ENCODE measurements around the gene PDHX.

GRCh38 chr11:34869425-34869824 lies 47.0 kb upstream of the PDHX start:
- no peak for TF ChIP-seq POLR2A (IDR thresholded peaks at IDR 0.05)
- TF ChIP-seq, protein P1, sequence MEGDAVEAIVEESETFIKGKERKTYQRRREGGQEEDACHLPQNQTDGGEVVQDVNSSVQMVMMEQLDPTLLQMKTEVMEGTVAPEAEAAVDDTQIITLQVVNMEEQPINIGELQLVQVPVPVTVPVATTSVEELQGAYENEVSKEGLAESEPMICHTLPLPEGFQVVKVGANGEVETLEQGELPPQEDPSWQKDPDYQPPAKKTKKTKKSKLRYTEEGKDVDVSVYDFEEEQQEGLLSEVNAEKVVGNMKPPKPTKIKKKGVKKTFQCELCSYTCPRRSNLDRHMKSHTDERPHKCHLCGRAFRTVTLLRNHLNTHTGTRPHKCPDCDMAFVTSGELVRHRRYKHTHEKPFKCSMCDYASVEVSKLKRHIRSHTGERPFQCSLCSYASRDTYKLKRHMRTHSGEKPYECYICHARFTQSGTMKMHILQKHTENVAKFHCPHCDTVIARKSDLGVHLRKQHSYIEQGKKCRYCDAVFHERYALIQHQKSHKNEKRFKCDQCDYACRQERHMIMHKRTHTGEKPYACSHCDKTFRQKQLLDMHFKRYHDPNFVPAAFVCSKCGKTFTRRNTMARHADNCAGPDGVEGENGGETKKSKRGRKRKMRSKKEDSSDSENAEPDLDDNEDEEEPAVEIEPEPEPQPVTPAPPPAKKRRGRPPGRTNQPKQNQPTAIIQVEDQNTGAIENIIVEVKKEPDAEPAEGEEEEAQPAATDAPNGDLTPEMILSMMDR (IDR thresholded peaks at IDR 0.05) = no peak
- no peak for TF ChIP-seq EP300 (IDR thresholded peaks at IDR 0.05)

Data from upper lobe of left lung (tissue), 4 donors.